Measurements from ENCODE around the gene FAM177A1.

- TF ChIP-seq POLR2AphosphoS5 (IDR thresholded peaks at IDR 0.05) (no peak), CTCF (IDR thresholded peaks at IDR 0.05) (no peak), POLR2A (IDR thresholded peaks at IDR 0.05) (no peak), EP300 (IDR thresholded peaks at IDR 0.05) (no peak)
These were observed 6.6 kb downstream of the FAM177A1 start for GRCh38 chr14:35052637-35053036.

Measured in suprapubic skin (tissue), 4 donors.